ENCODE measurements around the gene KIAA1614.

The KIAA1614 gene

GRCh38 chr1:180946056-180946455 is 33.4 kb downstream of the KIAA1614 start:
- no peak overlapping the region for H3K9ac ChIP-seq (ENCODE audit: low read length)
- TF ChIP-seq CTCF (IDR thresholded peaks at IDR 0.05; ENCODE audit: low read depth, low read length): no peak
- no peak for TF ChIP-seq EZH2phosphoT487 (IDR thresholded peaks at IDR 0.05; ENCODE audit: low read depth)

GRCh38 chr1:180946541-180947498 is 34.1 kb downstream of the KIAA1614 start:
- TF ChIP-seq EZH2phosphoT487 (IDR thresholded peaks at IDR 0.05; ENCODE audit: low read depth) (no peak), CTCF (IDR thresholded peaks at IDR 0.05; ENCODE audit: low read depth, low read length) (no peak)
- no peak overlapping the region for H3K4me3 ChIP-seq (ENCODE audit: low read length)
- H3K27me3 ChIP-seq (ENCODE audit: low read depth, low read length): no peaks in the 10 kb centered on the region
- no peak overlapping the region for H3K9ac ChIP-seq (ENCODE audit: low read length)
- H3K4me2 ChIP-seq (ENCODE audit: low read length): no peak overlapping the region
- no peaks in the 10 kb centered on the region for H4K20me1 ChIP-seq (ENCODE audit: insufficient read depth, low read length)
- H3K27ac ChIP-seq (ENCODE audit: low read length): no peak overlapping the region
- H3K4me1 ChIP-seq (ENCODE audit: low read length): no peaks in the 10 kb centered on the region
- 0 out of 2 replicates have a peak, but pooled peaks cover 10% of the 10 kb centered on the region for H3K9me3 ChIP-seq (ENCODE audit: insufficient read depth, low read length)
- H2AFZ ChIP-seq (ENCODE audit: low read depth, low read length): no peak overlapping the region
- no peaks in the 10 kb centered on the region for H3K79me2 ChIP-seq (ENCODE audit: low read length)
- peaks cover 49% of the 10 kb centered on the region for H3K36me3 ChIP-seq (replicated peaks; ENCODE audit: low read depth, low read length)

More at GRCh38 chr1:180946056-180946455, 33.4 kb downstream of the KIAA1614 start:
- Histone ChIP-seq H2AFZ (ENCODE audit: low read depth, low read length) (no peak overlapping the region), H3K4me2 (ENCODE audit: low read length) (no peak overlapping the region), H3K79me2 (ENCODE audit: low read length) (no peaks in the 10 kb centered on the region), H3K9me3 (ENCODE audit: insufficient read depth, low read length) (0 out of 2 replicates have a peak, but pooled peaks cover 10% of the 10 kb centered on the region), H3K4me3 (ENCODE audit: low read length) (no peak overlapping the region), H3K4me1 (ENCODE audit: low read length) (no peaks in the 10 kb centered on the region), H3K27me3 (ENCODE audit: low read depth, low read length) (no peaks in the 10 kb centered on the region), H4K20me1 (ENCODE audit: insufficient read depth, low read length) (no peaks in the 10 kb centered on the region), H3K27ac (ENCODE audit: low read length) (no peak overlapping the region), H3K36me3 (replicated peaks; ENCODE audit: low read depth, low read length) (peaks cover 49% of the 10 kb centered on the region)

GRCh38 chr1:180947499-180947885 is 34.8 kb downstream of the KIAA1614 start:
- Histone ChIP-seq H3K4me3 (ENCODE audit: low read length) (no peak overlapping the region), H3K4me2 (ENCODE audit: low read length) (no peak overlapping the region), H3K79me2 (ENCODE audit: low read length) (no peaks in the 10 kb centered on the region), H2AFZ (ENCODE audit: low read depth, low read length) (no peak overlapping the region), H3K27ac (ENCODE audit: low read length) (no peak overlapping the region), H3K36me3 (replicated peaks; ENCODE audit: low read depth, low read length) (peaks cover 49% of the 10 kb centered on the region), H3K9ac (ENCODE audit: low read length) (no peak overlapping the region), H3K27me3 (ENCODE audit: low read depth, low read length) (no peaks in the 10 kb centered on the region), H3K9me3 (ENCODE audit: insufficient read depth, low read length) (0 out of 2 replicates have a peak, but pooled peaks cover 10% of the 10 kb centered on the region), H4K20me1 (ENCODE audit: insufficient read depth, low read length) (no peaks in the 10 kb centered on the region), H3K4me1 (ENCODE audit: low read length) (no peaks in the 10 kb centered on the region)
- TF ChIP-seq EZH2phosphoT487 (IDR thresholded peaks at IDR 0.05; ENCODE audit: low read depth) (no peak), CTCF (IDR thresholded peaks at IDR 0.05; ENCODE audit: low read depth, low read length) (no peak)

GRCh38 chr1:180947901-180948640 is 35.4 kb downstream of the KIAA1614 start:
- no peak overlapping the region for H3K4me2 ChIP-seq (ENCODE audit: low read length)
- no peaks in the 10 kb centered on the region for H3K27me3 ChIP-seq (ENCODE audit: low read depth, low read length)
- peaks cover 49% of the 10 kb centered on the region for H3K36me3 ChIP-seq (replicated peaks; ENCODE audit: low read depth, low read length)
- no peaks in the 10 kb centered on the region for H4K20me1 ChIP-seq (ENCODE audit: insufficient read depth, low read length)
- no peak overlapping the region for H3K9ac ChIP-seq (ENCODE audit: low read length)
- H3K79me2 ChIP-seq (ENCODE audit: low read length): no peaks in the 10 kb centered on the region
- H3K4me3 ChIP-seq (ENCODE audit: low read length): no peak overlapping the region
- TF ChIP-seq CTCF (IDR thresholded peaks at IDR 0.05; ENCODE audit: low read depth, low read length) (no peak), EZH2phosphoT487 (IDR thresholded peaks at IDR 0.05; ENCODE audit: low read depth) (no peak)
- no peak overlapping the region for H3K27ac ChIP-seq (ENCODE audit: low read length)
- 0 out of 2 replicates have a peak, but pooled peaks cover 10% of the 10 kb centered on the region for H3K9me3 ChIP-seq (ENCODE audit: insufficient read depth, low read length)
- H2AFZ ChIP-seq (ENCODE audit: low read depth, low read length): no peak overlapping the region
- no peaks in the 10 kb centered on the region for H3K4me1 ChIP-seq (ENCODE audit: low read length)
